D721Med (cell line): ENCODE data around the gene UBL4A.

Experiments used
- DNase-seq: peaks from one replicate; pipeline ENCODE4 v3.0.0; 2011; ENCODE audit warnings: low spot score; ENCODE audit not compliant: insufficient read length
- FAIRE-seq: peaks from 2 replicates; lab custom pipeline; 2011; peaks lifted over from hg19 to GRCh38; lab: Jason Lieb, UNC
- TF ChIP-seq, protein P1 (sequence below): IDR thresholded peaks from 2 replicates; pipeline ENCODE4 v1.5.1; 2012; ENCODE audit warnings: mild to moderate bottlenecking, control low read depth; ENCODE audit not compliant: insufficient read depth; ENCODE audit errors: missing control alignments

UBL4A gene

DNA sequence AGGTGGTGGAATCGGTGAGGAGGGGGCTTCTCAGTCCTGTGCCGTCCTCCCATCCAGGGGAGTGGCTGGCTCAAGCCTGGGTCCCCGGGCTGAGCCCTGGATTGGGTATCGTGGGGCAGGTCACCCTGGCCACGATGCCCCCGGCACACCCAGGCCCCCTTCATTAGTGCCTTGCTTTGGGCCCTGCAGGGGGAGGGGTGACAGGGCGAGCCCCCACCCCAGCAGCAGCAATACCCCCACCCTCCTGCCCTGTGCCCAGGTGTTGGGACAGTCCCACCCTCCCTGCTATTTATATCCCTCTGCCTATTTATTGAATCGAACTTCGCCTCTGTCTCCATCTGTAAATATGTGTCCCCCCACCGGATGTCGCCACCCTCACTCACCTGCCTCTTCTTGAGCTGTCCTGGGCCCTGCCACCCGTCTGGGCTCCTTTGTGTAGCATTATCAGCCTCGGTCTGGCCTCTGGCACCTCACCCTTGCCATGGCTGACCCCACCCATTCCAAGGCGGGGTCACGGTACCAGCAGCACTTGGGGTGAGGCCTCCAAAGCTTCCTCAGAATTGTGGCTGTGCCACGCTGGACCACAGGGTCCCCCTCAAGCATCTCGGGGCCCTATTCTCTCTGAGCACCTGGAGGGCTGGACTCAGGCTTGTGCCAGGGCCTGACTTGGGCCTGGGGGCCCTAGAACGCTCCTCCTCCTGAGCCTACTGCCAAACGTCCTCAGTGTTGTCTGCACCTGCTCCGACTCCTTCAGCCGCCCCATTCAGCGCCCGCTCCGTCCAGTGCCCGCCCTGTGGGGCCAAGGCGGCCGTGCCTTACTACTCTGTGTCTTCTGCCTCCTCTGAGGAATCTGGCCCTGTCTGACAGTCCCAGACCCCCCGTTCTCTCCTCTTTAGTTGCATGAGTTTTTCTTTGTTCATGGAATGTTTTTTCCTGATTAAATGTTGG, 13.5 kb downstream of the UBL4A start:
- FAIRE-seq: no peak
- DNase-seq: no peak
- TF ChIP-seq, protein P1, sequence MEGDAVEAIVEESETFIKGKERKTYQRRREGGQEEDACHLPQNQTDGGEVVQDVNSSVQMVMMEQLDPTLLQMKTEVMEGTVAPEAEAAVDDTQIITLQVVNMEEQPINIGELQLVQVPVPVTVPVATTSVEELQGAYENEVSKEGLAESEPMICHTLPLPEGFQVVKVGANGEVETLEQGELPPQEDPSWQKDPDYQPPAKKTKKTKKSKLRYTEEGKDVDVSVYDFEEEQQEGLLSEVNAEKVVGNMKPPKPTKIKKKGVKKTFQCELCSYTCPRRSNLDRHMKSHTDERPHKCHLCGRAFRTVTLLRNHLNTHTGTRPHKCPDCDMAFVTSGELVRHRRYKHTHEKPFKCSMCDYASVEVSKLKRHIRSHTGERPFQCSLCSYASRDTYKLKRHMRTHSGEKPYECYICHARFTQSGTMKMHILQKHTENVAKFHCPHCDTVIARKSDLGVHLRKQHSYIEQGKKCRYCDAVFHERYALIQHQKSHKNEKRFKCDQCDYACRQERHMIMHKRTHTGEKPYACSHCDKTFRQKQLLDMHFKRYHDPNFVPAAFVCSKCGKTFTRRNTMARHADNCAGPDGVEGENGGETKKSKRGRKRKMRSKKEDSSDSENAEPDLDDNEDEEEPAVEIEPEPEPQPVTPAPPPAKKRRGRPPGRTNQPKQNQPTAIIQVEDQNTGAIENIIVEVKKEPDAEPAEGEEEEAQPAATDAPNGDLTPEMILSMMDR: no peak

DNA sequence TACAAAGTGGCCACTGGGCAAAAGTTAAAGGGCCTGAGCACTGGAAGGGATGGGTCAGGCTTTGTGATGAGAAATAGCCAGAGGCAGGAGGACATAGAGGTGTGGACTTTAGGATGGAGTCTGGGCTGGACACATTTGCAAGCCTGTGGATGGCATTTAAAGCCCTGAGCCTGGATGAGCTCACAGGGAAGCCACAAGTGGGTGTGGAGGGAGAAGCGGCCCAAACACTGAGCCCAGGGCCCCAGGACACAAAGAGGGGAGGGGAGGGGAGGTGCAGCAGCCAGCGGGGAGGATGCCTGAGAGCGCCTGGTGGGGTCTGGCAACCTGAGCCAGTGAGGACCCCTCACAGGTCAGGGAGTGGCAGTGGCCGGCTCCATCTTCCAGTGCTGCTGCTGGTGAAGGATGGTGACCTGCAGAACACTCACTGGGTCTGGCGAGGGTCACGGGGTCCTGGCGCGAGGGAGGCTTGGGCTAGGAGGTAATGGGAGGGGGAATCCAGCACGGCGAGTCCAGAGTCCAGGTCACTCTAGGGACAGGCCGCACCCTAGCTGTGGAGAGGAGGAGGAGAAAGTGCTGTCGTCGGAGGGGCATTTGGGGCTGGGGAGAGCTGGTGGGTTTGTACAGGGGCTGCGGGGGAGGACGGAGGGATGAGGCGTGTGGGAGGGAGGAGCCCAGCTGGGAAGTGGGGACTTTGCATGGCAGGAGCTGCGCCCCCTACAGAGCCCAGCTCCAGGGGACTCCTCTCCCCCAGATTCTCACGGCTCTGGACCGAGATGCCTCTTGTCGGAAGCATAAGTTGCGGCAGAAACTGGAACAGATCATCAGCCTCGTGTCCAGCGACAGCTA, 14.4 kb downstream of the UBL4A start:
- FAIRE-seq: no peak
- TF ChIP-seq, protein P1: no peak
- DNase-seq: no peak

DNA sequence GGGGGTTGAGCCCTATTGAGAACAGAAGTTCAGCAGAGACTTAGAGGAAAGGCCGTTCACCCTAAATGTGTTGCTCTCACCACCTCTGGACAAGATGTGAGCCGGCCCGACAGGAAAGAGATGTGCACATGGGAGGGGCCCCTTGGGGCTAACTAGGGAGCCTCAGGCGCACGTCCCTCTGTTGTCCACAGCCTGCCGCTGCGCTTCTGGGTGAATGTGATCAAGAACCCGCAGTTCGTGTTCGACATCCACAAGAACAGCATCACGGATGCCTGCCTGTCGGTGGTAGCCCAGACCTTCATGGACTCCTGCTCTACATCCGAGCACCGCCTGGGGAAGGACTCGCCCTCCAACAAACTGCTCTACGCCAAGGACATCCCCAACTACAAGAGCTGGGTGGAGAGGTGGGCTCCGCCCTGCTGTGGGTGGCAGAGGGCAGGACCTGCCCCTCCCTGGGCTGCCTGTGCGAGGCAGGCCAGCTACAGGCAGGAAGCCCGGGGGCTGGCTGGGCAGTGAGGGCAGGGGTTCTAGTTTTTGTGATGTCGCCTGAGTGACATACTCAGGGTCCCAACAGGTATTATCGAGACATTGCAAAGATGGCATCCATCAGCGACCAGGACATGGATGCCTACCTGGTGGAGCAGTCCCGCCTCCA, 15.4 kb downstream of the UBL4A start:
- no peak for DNase-seq
- FAIRE-seq: no peak

DNA sequence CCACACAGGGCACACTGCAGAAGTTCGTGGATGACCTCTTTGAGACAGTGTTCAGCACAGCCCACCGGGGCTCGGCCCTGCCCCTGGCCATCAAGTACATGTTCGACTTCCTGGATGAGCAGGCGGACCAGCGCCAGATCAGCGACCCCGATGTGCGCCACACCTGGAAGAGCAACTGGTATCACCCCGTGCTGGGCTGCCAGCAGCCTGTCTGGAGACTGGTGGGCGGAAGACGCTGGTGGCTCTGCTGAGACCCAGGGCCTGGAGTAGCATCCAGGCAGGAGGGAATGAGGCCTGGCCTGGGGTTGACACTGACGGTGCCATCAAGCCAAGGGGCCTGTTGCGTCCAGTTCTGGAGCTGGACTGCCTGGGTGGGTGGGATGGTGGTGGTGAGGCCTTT, 16.0 kb downstream of the UBL4A start:
- FAIRE-seq (no peak), DNase-seq (no peak)
- TF ChIP-seq, protein P1: no peak

More for the DNA sequence above, 15.4 kb downstream of the UBL4A start:
- TF ChIP-seq, protein P1: no peak

DNA sequence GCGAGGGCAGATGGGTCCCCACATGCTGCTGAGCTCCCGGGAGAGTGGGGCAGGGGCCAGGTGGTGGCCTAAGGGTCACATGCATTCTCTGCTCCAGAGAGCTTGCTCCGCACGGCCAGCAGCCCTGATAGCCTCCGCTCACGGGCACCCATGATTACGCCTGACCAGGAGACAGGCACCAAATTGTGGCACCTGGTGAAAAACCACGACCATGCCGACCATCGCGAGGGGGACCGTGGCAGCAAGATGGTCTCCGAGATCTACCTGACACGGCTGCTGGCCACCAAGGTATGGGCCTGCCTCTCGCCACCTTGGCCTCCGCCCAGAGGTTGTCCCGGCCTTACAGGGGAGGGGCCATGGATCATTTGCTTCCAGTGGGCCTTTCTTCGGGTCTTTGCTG, 16.5 kb downstream of the UBL4A start:
- FAIRE-seq (no peak), DNase-seq (no peak)
- TF ChIP-seq, protein P1: no peak

DNA sequence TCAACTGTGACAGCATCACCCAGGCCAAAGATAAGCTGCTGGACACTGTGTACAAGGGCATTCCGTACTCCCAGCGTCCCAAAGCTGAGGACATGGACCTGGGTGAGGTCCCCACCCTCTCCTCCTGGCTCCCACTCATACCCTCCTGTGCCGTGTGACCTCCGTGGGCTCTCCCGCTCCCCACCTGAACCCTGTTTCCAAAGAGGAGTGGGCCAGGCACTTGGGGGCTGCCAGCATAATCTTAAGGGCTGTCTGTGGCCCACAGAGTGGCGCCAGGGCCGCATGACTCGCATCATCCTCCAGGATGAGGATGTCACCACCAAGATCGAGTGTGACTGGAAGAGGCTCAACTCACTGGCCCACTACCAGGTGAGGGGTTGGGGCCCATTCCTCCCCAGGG, 17.3 kb downstream of the UBL4A start:
- TF ChIP-seq, protein P1: no peak
- DNase-seq (no peak), FAIRE-seq (no peak)
